Measurements from ENCODE around the gene DNAJB13.

The DNAJB13 gene

GRCh38 chr11:73996161-73996747 is 45.4 kb downstream of the DNAJB13 start:
- Histone ChIP-seq H3K27ac (ENCODE audit: extremely low read depth, low read depth, low read length) (no peak overlapping the region), H3K9me3 (ENCODE audit: control insufficient read depth, insufficient read depth, low read depth, low read length) (no peaks in the 10 kb centered on the region), H3K36me3 (ENCODE audit: control insufficient read depth in 2 of 2, insufficient read depth in 1 of 2, low read length in 2 of 2) (no peaks in the 10 kb centered on the region), H3K4me1 (ENCODE audit: control insufficient read depth, insufficient read depth, low read length) (no peaks in the 10 kb centered on the region), H3K4me3 (ENCODE audit: low read depth, low read length) (no peak overlapping the region)
- ChIA-PET POLR2A (no interaction called here), CTCF (interaction anchor here (0.7 kb wide), 1 partner anchor 212 kb away, joined by 3 read pairs; no protein-coding TSS in a partner anchor)
- TF ChIP-seq YY1 (tag by site-specific recombination; IDR thresholded peaks at IDR 0.05) (no peak), ZNF26 (tag by site-specific recombination; IDR thresholded peaks at IDR 0.05) (no peak), ZNF596 (tag by site-specific recombination; IDR thresholded peaks at IDR 0.05) (no peak), GLI4 (tag by site-specific recombination; IDR thresholded peaks at IDR 0.05) (no peak), ZNF473 (tag by site-specific recombination; IDR thresholded peaks at IDR 0.05) (no peak), ZNF776 (tag by site-specific recombination; IDR thresholded peaks at IDR 0.05; ENCODE audit: borderline replicate concordance) (no peak), WT1 (tag by site-specific recombination; IDR thresholded peaks at IDR 0.05) (no peak), SCRT1 (tag by site-specific recombination; IDR thresholded peaks at IDR 0.05; ENCODE audit: borderline replicate concordance) (no peak), PRDM10 (tag by site-specific recombination; IDR thresholded peaks at IDR 0.05) (no peak), TRIM28 (IDR thresholded peaks at IDR 0.05; ENCODE audit: borderline replicate concordance, low read length) (no peak), IKZF3 (tag by site-specific recombination; IDR thresholded peaks at IDR 0.05) (no peak), ZNF704 (tag by site-specific recombination; IDR thresholded peaks at IDR 0.05) (no peak), ZNF747 (tag by site-specific recombination; IDR thresholded peaks at IDR 0.05) (no peak), ZNF16 (tag by site-specific recombination; IDR thresholded peaks at IDR 0.05; ENCODE audit: low read depth) (no peak), ZNF133 (tag by site-specific recombination; IDR thresholded peaks at IDR 0.05) (no peak), ZNF501 (tag by site-specific recombination; IDR thresholded peaks at IDR 0.05) (no peak), ZNF416 (tag by site-specific recombination; IDR thresholded peaks at IDR 0.05) (no peak), ZNF341 (tag by site-specific recombination; IDR thresholded peaks at IDR 0.05; ENCODE audit: low read depth) (no peak), ZNF335 (tag by site-specific recombination; conservative IDR thresholded peaks at IDR 0.05) (no peak), ZFP69B (tag by site-specific recombination; IDR thresholded peaks at IDR 0.05) (no peak)

All from HEK293 (cell line).